Measurements from ENCODE around the gene ZNF217.
"Not testable (repeated sequence)": the region's sequence is repeated elsewhere in the genome, so short reads cannot be mapped to it uniquely, and the experiment has no call there.

ZNF217 gene

GRCh38 chr20:53625311-53626129 is 31.9 kb upstream of the ZNF217 start:
- peaks cover 48% of the 10 kb centered on the region for H3K4me1 Mint-ChIP-seq (ENCODE audit: low read depth)
- H3K4me3 Mint-ChIP-seq, result no peak overlapping the region
- H3K36me3 Mint-ChIP-seq, result no peaks in the 10 kb centered on the region
- H3K27ac Mint-ChIP-seq, result peak overlapping the region; percentile 24
- no peaks in the 10 kb centered on the region for H3K9me3 Mint-ChIP-seq (ENCODE audit: low read depth)
- H3K27me3 Mint-ChIP-seq, result no peaks in the 10 kb centered on the region

DNA sequence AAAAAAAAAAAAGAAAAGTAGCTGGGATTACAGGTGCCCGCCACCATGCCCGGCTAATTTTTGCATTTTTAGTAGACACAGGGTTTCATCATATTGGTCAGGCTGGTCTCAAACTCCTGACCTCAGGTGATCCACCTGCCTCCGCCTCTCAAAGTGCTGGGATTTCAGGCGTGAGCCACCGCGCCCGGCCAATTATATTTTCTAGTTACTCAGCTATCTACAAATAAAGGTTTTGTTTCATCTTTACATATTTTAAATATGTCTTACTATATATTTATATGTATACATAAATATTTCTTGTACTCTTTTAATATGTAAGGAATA is 31.2 kb upstream of the ZNF217 start:
- H3K4me1 Mint-ChIP-seq (ENCODE audit: low read depth), result peaks cover 48% of the 10 kb centered on the region
- H3K27ac Mint-ChIP-seq, result peak overlapping the region; percentile 24
- not testable (repeated sequence) for H3K9me3 Mint-ChIP-seq (ENCODE audit: low read depth); H3K4me3 Mint-ChIP-seq; H3K36me3 Mint-ChIP-seq; H3K27me3 Mint-ChIP-seq

DNA sequence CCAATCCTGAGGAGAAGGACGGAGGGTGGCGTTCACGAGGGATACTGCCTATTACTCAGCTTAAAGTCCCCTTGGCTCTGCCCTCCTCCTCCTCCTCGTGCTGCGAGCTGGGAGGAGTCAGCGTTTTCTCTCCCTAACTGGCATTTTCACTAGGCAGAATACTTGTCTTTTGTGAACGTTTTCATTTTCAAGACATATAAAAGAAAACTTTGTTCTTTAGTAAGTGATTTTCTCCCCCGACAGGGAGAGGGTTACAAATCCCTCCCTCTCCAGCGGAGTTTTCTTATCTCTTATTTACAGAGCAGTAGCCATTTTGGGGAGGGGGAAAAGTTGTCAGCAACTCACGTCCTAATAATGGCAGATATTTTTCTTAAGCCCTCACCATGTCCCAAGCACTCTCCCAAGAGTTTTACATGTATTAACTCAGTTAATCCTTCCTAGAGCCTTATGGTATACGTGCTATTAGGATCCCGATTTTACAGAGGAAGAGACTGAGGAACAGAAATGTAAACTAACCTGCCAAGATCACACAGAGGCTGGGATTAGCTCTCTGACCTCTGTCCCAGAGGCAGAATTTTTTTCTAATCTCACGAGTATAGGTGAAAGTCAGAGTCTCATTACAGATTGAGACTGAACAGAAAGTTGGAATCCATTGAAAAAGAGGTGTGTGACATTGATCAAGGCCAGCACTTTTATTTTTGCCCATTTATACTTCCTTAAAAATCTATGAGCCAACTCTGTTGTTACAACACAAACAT is 30.0 kb upstream of the ZNF217 start:
- H3K36me3 Mint-ChIP-seq, result no peaks in the 10 kb centered on the region
- peaks cover 47% of the 10 kb centered on the region for H3K4me1 Mint-ChIP-seq (ENCODE audit: low read depth)
- no peaks in the 10 kb centered on the region for H3K9me3 Mint-ChIP-seq (ENCODE audit: low read depth)
- peak overlapping the region; percentile 97 for H3K27ac Mint-ChIP-seq
- H3K4me3 Mint-ChIP-seq, result peak overlapping the region; percentile 87
- H3K27me3 Mint-ChIP-seq, result no peaks in the 10 kb centered on the region

DNA sequence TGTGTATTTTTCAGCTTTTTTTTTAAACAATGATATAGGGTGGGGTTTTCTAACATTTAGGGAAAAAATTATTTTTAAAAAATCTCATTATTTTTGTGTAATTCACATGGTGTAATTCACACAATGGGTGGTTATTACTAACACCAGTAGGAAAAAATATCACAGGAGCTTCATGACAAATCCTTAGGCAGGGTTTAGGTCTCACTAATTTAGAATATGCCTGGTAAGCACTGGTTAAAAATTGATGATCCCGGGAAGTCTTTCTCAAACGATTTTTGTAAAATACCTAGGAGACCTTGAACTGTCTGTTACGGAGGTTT is 29.5 kb upstream of the ZNF217 start:
- H3K36me3 Mint-ChIP-seq, result no peaks in the 10 kb centered on the region
- peak overlapping the region; percentile 87 for H3K4me3 Mint-ChIP-seq
- no peaks in the 10 kb centered on the region for H3K27me3 Mint-ChIP-seq
- peak overlapping the region; percentile 97 for H3K27ac Mint-ChIP-seq
- H3K4me1 Mint-ChIP-seq (ENCODE audit: low read depth), result peaks cover 46% of the 10 kb centered on the region
- no peaks in the 10 kb centered on the region for H3K9me3 Mint-ChIP-seq (ENCODE audit: low read depth)

GRCh38 chr20:53622247-53623133 is 28.9 kb upstream of the ZNF217 start:
- H3K36me3 Mint-ChIP-seq, result no peaks in the 10 kb centered on the region
- no peaks in the 10 kb centered on the region for H3K9me3 Mint-ChIP-seq (ENCODE audit: low read depth)
- peak overlapping the region; percentile 97 for H3K27ac Mint-ChIP-seq
- no peaks in the 10 kb centered on the region for H3K27me3 Mint-ChIP-seq
- peaks cover 42% of the 10 kb centered on the region for H3K4me1 Mint-ChIP-seq (ENCODE audit: low read depth)
- peak overlapping the region; percentile 87 for H3K4me3 Mint-ChIP-seq

DNA sequence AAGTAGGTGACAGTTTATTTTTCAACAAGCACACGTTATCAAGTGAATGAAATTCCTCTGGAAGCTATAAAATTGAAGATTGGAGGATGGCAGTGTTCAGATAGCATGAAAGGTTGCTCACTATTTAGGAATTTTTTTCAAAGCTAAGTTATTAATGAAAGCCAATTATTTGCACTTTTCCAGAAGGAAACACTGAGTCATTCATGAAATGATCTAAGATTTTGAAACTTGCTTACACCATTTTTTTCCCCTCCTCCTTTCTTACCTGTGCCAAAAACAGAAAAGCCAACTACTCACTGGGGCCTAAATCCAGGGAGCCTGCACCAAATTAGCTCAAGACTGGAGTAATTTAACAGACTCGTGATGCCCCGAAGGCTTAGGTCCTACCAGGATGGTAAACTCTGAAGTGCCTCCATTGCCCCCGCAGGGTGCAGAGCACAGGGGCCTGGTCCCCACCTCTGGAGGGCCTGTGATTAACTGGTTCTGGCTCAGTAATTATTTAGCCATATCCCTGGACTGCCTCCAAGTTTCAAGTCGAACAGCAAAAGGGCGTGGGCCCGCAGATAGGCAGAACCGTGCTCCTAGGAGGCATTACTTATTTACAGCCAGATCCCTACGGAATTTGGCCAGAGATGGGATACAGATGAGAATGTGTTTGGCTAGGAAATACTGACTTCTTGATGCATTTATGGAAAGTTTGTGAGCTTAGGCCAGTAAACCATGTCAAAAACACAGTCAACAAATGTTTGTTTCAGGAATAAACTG is 28.0 kb upstream of the ZNF217 start:
- Mint-ChIP-seq H3K4me1 (ENCODE audit: low read depth) (peaks cover 41% of the 10 kb centered on the region), H3K27ac (peak overlapping the region; percentile 97), H3K9me3 (ENCODE audit: low read depth) (no peaks in the 10 kb centered on the region), H3K36me3 (no peaks in the 10 kb centered on the region), H3K4me3 (peak overlapping the region; percentile 68), H3K27me3 (no peaks in the 10 kb centered on the region)

GRCh38 chr20:53618490-53619000 is 24.9 kb upstream of the ZNF217 start:
- not testable (repeated sequence) for H3K27ac Mint-ChIP-seq; H3K36me3 Mint-ChIP-seq; H3K27me3 Mint-ChIP-seq; H3K4me3 Mint-ChIP-seq; H3K9me3 Mint-ChIP-seq (ENCODE audit: low read depth)
- H3K4me1 Mint-ChIP-seq (ENCODE audit: low read depth), result peaks cover 34% of the 10 kb centered on the region

DNA sequence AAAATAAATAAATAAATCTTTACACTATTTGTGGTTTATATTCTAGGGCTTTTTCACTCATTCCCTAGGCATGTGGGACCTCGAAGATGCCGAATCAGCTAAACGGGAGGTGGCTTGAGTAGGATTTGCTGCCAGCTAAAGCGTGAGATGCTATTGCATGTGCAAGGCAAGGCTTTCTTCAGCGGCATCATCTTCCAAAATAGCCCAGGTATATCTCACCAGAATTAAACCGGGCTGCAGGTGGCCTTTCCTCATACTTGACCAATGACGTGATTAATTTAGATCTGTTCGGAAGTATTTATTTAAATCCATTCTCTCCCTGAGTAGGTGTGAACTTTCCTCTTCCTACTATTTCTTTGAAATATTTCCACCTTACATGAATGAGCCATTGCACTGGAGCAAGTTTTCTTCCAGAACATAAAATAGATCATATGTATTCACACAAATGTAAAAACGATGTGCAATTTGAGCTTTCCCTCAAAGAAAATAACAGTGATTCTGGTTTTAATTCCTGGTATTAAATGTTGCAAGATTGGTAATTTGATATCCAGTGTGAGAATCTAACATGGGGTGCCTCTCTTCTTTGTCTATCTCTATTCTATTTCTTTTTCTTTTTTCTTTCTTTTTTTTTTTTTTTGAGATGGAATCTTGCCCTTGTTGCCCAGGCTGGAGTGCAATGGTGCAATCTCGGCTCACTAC is 24.3 kb upstream of the ZNF217 start:
- H3K4me1 Mint-ChIP-seq (ENCODE audit: low read depth), result peaks cover 30% of the 10 kb centered on the region
- H3K36me3 Mint-ChIP-seq, result no peaks in the 10 kb centered on the region
- H3K27ac Mint-ChIP-seq, result peak overlapping the region; percentile 10
- no peaks in the 10 kb centered on the region for H3K9me3 Mint-ChIP-seq (ENCODE audit: low read depth)
- H3K4me3 Mint-ChIP-seq, result no peak overlapping the region
- no peaks in the 10 kb centered on the region for H3K27me3 Mint-ChIP-seq

GRCh38 chr20:53616489-53616888 is 22.9 kb upstream of the ZNF217 start:
- H3K27me3 Mint-ChIP-seq; H3K9me3 Mint-ChIP-seq (ENCODE audit: low read depth); H3K4me3 Mint-ChIP-seq; H3K27ac Mint-ChIP-seq; H3K36me3 Mint-ChIP-seq: not testable (repeated sequence)
- H3K4me1 Mint-ChIP-seq (ENCODE audit: low read depth), result peaks cover 17% of the 10 kb centered on the region

- H3K36me3 Mint-ChIP-seq, result no peaks in the 10 kb centered on the region
- H3K27ac Mint-ChIP-seq, result no peak overlapping the region
- no peak overlapping the region for H3K4me3 Mint-ChIP-seq
- H3K9me3 Mint-ChIP-seq (ENCODE audit: low read depth), result no peaks in the 10 kb centered on the region
- peaks cover 26% of the 10 kb centered on the region for H3K4me1 Mint-ChIP-seq (ENCODE audit: low read depth)
- no peaks in the 10 kb centered on the region for H3K27me3 Mint-ChIP-seq
Observed at GRCh38 chr20:53613748-53614147, 20.1 kb upstream of the ZNF217 start.

- not testable (repeated sequence) for H3K36me3 Mint-ChIP-seq; H3K27me3 Mint-ChIP-seq; H3K4me3 Mint-ChIP-seq; H3K9me3 Mint-ChIP-seq (ENCODE audit: low read depth)
- peak overlapping the region; percentile 41 for H3K27ac Mint-ChIP-seq
- H3K4me1 Mint-ChIP-seq (ENCODE audit: low read depth), result peaks cover 33% of the 10 kb centered on the region
Observed at GRCh38 chr20:53612289-53612688, 18.6 kb upstream of the ZNF217 start.

GRCh38 chr20:53611449-53611894 is 17.8 kb upstream of the ZNF217 start:
- Mint-ChIP-seq H3K27ac (peak overlapping the region; percentile 12), H3K4me3 (no peak overlapping the region), H3K4me1 (ENCODE audit: low read depth) (peaks cover 33% of the 10 kb centered on the region)

GRCh38 chr20:53609491-53610445 is 16.1 kb upstream of the ZNF217 start:
- no peaks in the 10 kb centered on the region for H3K9me3 Mint-ChIP-seq (ENCODE audit: low read depth)
- H3K4me1 Mint-ChIP-seq (ENCODE audit: low read depth), result peaks cover 39% of the 10 kb centered on the region
- H3K36me3 Mint-ChIP-seq, result peaks cover 1% of the 10 kb centered on the region
- H3K4me3 Mint-ChIP-seq, result peak overlapping the region; percentile 77
- peak overlapping the region; percentile 96 for H3K27ac Mint-ChIP-seq
- H3K27me3 Mint-ChIP-seq, result no peaks in the 10 kb centered on the region

More at GRCh38 chr20:53611449-53611894, 17.8 kb upstream of the ZNF217 start:
- H3K9me3 Mint-ChIP-seq (ENCODE audit: low read depth), result no peaks in the 10 kb centered on the region
- no peaks in the 10 kb centered on the region for H3K27me3 Mint-ChIP-seq
- H3K36me3 Mint-ChIP-seq, result no peaks in the 10 kb centered on the region
